RCC 7860 (cell line): ENCODE data around the gene ZRSR2.
"Not testable (repeated sequence)": the region's sequence is repeated elsewhere in the genome, so short reads cannot be mapped to it uniquely, and the experiment has no call there.

Experiments used
- DNase-seq: peaks from one replicate; pipeline ENCODE4 v3.0.0-alpha.2; 2015; ENCODE audit warnings: low spot score
- FAIRE-seq: peaks from 2 replicates; lab custom pipeline; 2012; peaks lifted over from hg19 to GRCh38; lab: Jason Lieb, UNC

Gene ZRSR2

GRCh38 chrX:15789979-15790768 is at the start of gene ZRSR2:
Gene ZRSR2, plus strand, starts transcription at chrX:15790484. Its CDS starts 12 bp downstream, at chrX:15790496.
- peak; percentile 49 for DNase-seq
- FAIRE-seq: peak; percentile 62

- peak; percentile 50 for DNase-seq
- FAIRE-seq: peak; percentile 72
Measured at GRCh38 chrX:15744181-15744867, 46.0 kb upstream of the ZRSR2 start.

- DNase-seq (no peak), FAIRE-seq (no peak)
Measured at GRCh38 chrX:15745179-15745578, 45.1 kb upstream of the ZRSR2 start.

GRCh38 chrX:15746651-15747050 is 43.6 kb upstream of the ZRSR2 start:
- DNase-seq, FAIRE-seq: not testable (repeated sequence)

GRCh38 chrX:15747626-15748173 is 42.6 kb upstream of the ZRSR2 start:
- no peak for FAIRE-seq

GRCh38 chrX:15748841-15749240 is 41.4 kb upstream of the ZRSR2 start:
- FAIRE-seq (no peak), DNase-seq (no peak)

More at GRCh38 chrX:15747626-15748173, 42.6 kb upstream of the ZRSR2 start:
- no peak for DNase-seq

- FAIRE-seq (no peak), DNase-seq (no peak)
Measured at GRCh38 chrX:15749642-15750610, 40.4 kb upstream of the ZRSR2 start.

- FAIRE-seq (no peak), DNase-seq (no peak)
Measured at GRCh38 chrX:15750611-15751154, 39.6 kb upstream of the ZRSR2 start.

- DNase-seq: no peak
- FAIRE-seq: no peak
Measured at GRCh38 chrX:15751155-15751819, 39.0 kb upstream of the ZRSR2 start.

- FAIRE-seq: no peak
- no peak for DNase-seq
Measured at GRCh38 chrX:15755091-15755490, 35.2 kb upstream of the ZRSR2 start.

- no peak for FAIRE-seq
- no peak for DNase-seq
Measured at GRCh38 chrX:15758140-15758539, 32.1 kb upstream of the ZRSR2 start.

GRCh38 chrX:15759886-15760285 is 30.4 kb upstream of the ZRSR2 start:
- not testable (repeated sequence) for DNase-seq, FAIRE-seq

- FAIRE-seq: no peak
- DNase-seq: no peak
Measured at GRCh38 chrX:15761564-15762191, 28.6 kb upstream of the ZRSR2 start.

GRCh38 chrX:15769300-15769954 is 20.9 kb upstream of the ZRSR2 start:
- no peak for FAIRE-seq
- DNase-seq: no peak

GRCh38 chrX:15781961-15782699 is 8.2 kb upstream of the ZRSR2 start:
- no peak for FAIRE-seq

GRCh38 chrX:15785176-15785750 is 5.0 kb upstream of the ZRSR2 start:
- no peak for FAIRE-seq
- DNase-seq: no peak

More at GRCh38 chrX:15781961-15782699, 8.2 kb upstream of the ZRSR2 start:
- no peak for DNase-seq

- FAIRE-seq: no peak
- DNase-seq: no peak
Measured at GRCh38 chrX:15786915-15787314, 3.4 kb upstream of the ZRSR2 start.
